ENCODE results near the gene NDRG4. TPM values are rescaled to one million over a fixed set of nuclear protein-coding genes. Genes with fewer than 3 reads are reported as not detected.

NDRG4 gene
- total RNA-seq, 1 experiment from 2014 or later = 6.1 TPM

- Mint-ChIP-seq H3K4me3 (ENCODE audit: low read depth, unreplicated experiment) (no peak overlapping the region), H3K4me1 (ENCODE audit: low read depth, unreplicated experiment) (no peaks in the 10 kb centered on the region), H3K27me3 (ENCODE audit: unreplicated experiment) (no peaks in the 10 kb centered on the region), H3K27ac (ENCODE audit: unreplicated experiment) (no peak overlapping the region), H3K36me3 (ENCODE audit: insufficient read depth, unreplicated experiment) (peaks cover 88% of the 10 kb centered on the region), H3K9me3 (ENCODE audit: low read depth, unreplicated experiment) (no peaks in the 10 kb centered on the region)
- no peak for DNase-seq
- no TSS peak for BruUV-seq (replicated peaks)
- TF ChIP-seq CTCF (IDR thresholded peaks at IDR 0.05; ENCODE audit: unreplicated experiment) = no peak
- CTCF ChIA-PET = no interaction called here
- intact Hi-C loops (cut with micrococcal nuclease; ENCODE audit: unreplicated experiment) = no loop called here
Measured at GRCh38 chr16:58532414-58532813, 32.5 kb downstream of the NDRG4 start.

- Mint-ChIP-seq H3K27me3 (ENCODE audit: unreplicated experiment) (no peaks in the 10 kb centered on the region), H3K27ac (ENCODE audit: unreplicated experiment) (no peak overlapping the region), H3K36me3 (ENCODE audit: insufficient read depth, unreplicated experiment) (peaks cover 90% of the 10 kb centered on the region), H3K4me3 (ENCODE audit: low read depth, unreplicated experiment) (no peak overlapping the region), H3K4me1 (ENCODE audit: low read depth, unreplicated experiment) (no peaks in the 10 kb centered on the region), H3K9me3 (ENCODE audit: low read depth, unreplicated experiment) (no peaks in the 10 kb centered on the region)
- no peak for TF ChIP-seq CTCF (IDR thresholded peaks at IDR 0.05; ENCODE audit: unreplicated experiment)
- no TSS peak for BruUV-seq (replicated peaks)
- DNase-seq = no peak
- CTCF ChIA-PET = no interaction called here
- intact Hi-C loops (cut with micrococcal nuclease; ENCODE audit: unreplicated experiment) = no loop called here
Measured at GRCh38 chr16:58533751-58534470, 34.0 kb downstream of the NDRG4 start.

- DNase-seq = no peak
- Mint-ChIP-seq H3K4me1 (ENCODE audit: low read depth, unreplicated experiment) (no peaks in the 10 kb centered on the region), H3K9me3 (ENCODE audit: low read depth, unreplicated experiment) (no peaks in the 10 kb centered on the region), H3K27me3 (ENCODE audit: unreplicated experiment) (no peaks in the 10 kb centered on the region), H3K4me3 (ENCODE audit: low read depth, unreplicated experiment) (no peak overlapping the region), H3K36me3 (ENCODE audit: insufficient read depth, unreplicated experiment) (peaks cover 91% of the 10 kb centered on the region), H3K27ac (ENCODE audit: unreplicated experiment) (no peak overlapping the region)
- TF ChIP-seq CTCF (IDR thresholded peaks at IDR 0.05; ENCODE audit: unreplicated experiment) = no peak
- BruUV-seq (replicated peaks) = no TSS peak
- intact Hi-C loops (cut with micrococcal nuclease; ENCODE audit: unreplicated experiment) = no loop called here
- CTCF ChIA-PET = no interaction called here
Measured at GRCh38 chr16:58535100-58535499, 35.2 kb downstream of the NDRG4 start.

GRCh38 chr16:58536278-58536677, 36.3 kb downstream of the NDRG4 start:
- Mint-ChIP-seq H3K9me3 (ENCODE audit: low read depth, unreplicated experiment) (no peaks in the 10 kb centered on the region), H3K4me1 (ENCODE audit: low read depth, unreplicated experiment) (no peaks in the 10 kb centered on the region), H3K27ac (ENCODE audit: unreplicated experiment) (no peak overlapping the region), H3K4me3 (ENCODE audit: low read depth, unreplicated experiment) (no peak overlapping the region), H3K27me3 (ENCODE audit: unreplicated experiment) (no peaks in the 10 kb centered on the region), H3K36me3 (ENCODE audit: insufficient read depth, unreplicated experiment) (peaks cover 91% of the 10 kb centered on the region)
- intact Hi-C loops (cut with micrococcal nuclease; ENCODE audit: unreplicated experiment) = no loop called here
- BruUV-seq (replicated peaks) = no TSS peak
- CTCF ChIA-PET = interaction anchor here (0.6 kb wide), 1 partner anchor 124 kb away, joined by 5 read pairs; no protein-coding TSS in a partner anchor
- no peak for DNase-seq
- no peak for TF ChIP-seq CTCF (IDR thresholded peaks at IDR 0.05; ENCODE audit: unreplicated experiment)
